Uterus (tissue), 2 donors: ENCODE measurements around the gene PTPRN2.

Experiments
- CTCF ChIP-seq, 4 experiments: fragments of 200-600 bp in 2 of 4; fragments of 450-650 bp in 2 of 4; sonication (generic) in 2 of 4; IDR thresholded peaks; one replicate each; pipeline ENCODE4 v1.5.1; 2016 to 2019; ENCODE audit warnings: antibody characterized with exemption in 4 of 4, mild to moderate bottlenecking in 2 of 4, moderate library complexity in 1 of 4
- POLR2A ChIP-seq, 2 donors: fragments of 450-650 bp; IDR thresholded peaks; one replicate each; pipeline ENCODE4 v1.6.1; 2016; ENCODE audit warnings: antibody characterized with exemption in 2 of 2, mild to moderate bottlenecking in 1 of 2, moderate library complexity in 1 of 2

- TF ChIP-seq CTCF (IDR thresholded peaks at IDR 0.05) (no peak), POLR2A (IDR thresholded peaks at IDR 0.05) (no peak)
Observed at GRCh38 chr7:157540020-157540419, 1047.6 kb downstream of the PTPRN2 start.
